CD4-positive, alpha-beta T cell treated with Interleukin-15 for 1 hour (primary cell): ENCODE measurements around the gene KLHL20.
"Not testable (repeated sequence)": the region's sequence is repeated elsewhere in the genome, so short reads cannot be mapped to it uniquely, and the experiment has no call there.

Source experiments
- DNase-seq: peaks from one replicate; pipeline ENCODE4 v3.0.0-alpha.2; 2020

Gene KLHL20

GRCh38 chr1:173757666-173758065, 42.9 kb downstream of the KLHL20 start:
- no peak for DNase-seq

- DNase-seq = no peak
Observed at GRCh38 chr1:173758110-173758509, 43.3 kb downstream of the KLHL20 start.

GRCh38 chr1:173758980-173759379, 44.2 kb downstream of the KLHL20 start:
- no peak for DNase-seq

GRCh38 chr1:173764331-173764730, 49.5 kb downstream of the KLHL20 start:
- not testable (repeated sequence) for DNase-seq

- DNase-seq = no peak
Observed at GRCh38 chr1:173768206-173768605, 53.4 kb downstream of the KLHL20 start.

GRCh38 chr1:173768827-173769226, 54.0 kb downstream of the KLHL20 start:
- DNase-seq = no peak

- DNase-seq = not testable (repeated sequence)
Observed at GRCh38 chr1:173770330-173770729, 55.5 kb downstream of the KLHL20 start.

GRCh38 chr1:173771560-173771959, 56.8 kb downstream of the KLHL20 start:
- DNase-seq = no peak

GRCh38 chr1:173775578-173776226, 60.9 kb downstream of the KLHL20 start:
- no peak for DNase-seq

- DNase-seq = no peak
Observed at GRCh38 chr1:173779936-173780335, 65.2 kb downstream of the KLHL20 start.

GRCh38 chr1:173784997-173785396, 70.2 kb downstream of the KLHL20 start:
- no peak for DNase-seq

GRCh38 chr1:173789841-173790240, 75.1 kb downstream of the KLHL20 start:
- DNase-seq = no peak

- DNase-seq = no peak
Observed at GRCh38 chr1:173798078-173798477, 83.3 kb downstream of the KLHL20 start.

- DNase-seq = not testable (repeated sequence)
Observed at GRCh38 chr1:173799995-173800394, 85.2 kb downstream of the KLHL20 start.

GRCh38 chr1:173802961-173803360, 88.2 kb downstream of the KLHL20 start:
- no peak for DNase-seq

- DNase-seq = not testable (repeated sequence)
Observed at GRCh38 chr1:173813654-173814053, 98.9 kb downstream of the KLHL20 start.

GRCh38 chr1:173818459-173818858, 103.7 kb downstream of the KLHL20 start:
- no peak for DNase-seq

- DNase-seq = no peak
Observed at GRCh38 chr1:173821680-173822079, 106.9 kb downstream of the KLHL20 start.

- DNase-seq = no peak
Observed at GRCh38 chr1:173823781-173824314, 109.1 kb downstream of the KLHL20 start.

GRCh38 chr1:173824315-173825081, 109.7 kb downstream of the KLHL20 start, which contains the start of the genes CENPL and DARS2:
Gene CENPL (minus strand): TSS chr1:173824883. CDS start chr1:173811299, 13,584 bp downstream.
Gene DARS2 (plus strand): TSS chr1:173824673. CDS start chr1:173825230, 557 bp downstream.
- peak; percentile 91 for DNase-seq

- no peak for DNase-seq
Observed at GRCh38 chr1:173827611-173828010, 112.8 kb downstream of the KLHL20 start.

- DNase-seq = no peak
Observed at GRCh38 chr1:173832748-173833147, 118.0 kb downstream of the KLHL20 start.
